ENCODE measurements around the gene MSTO1.

GRCh38 chr1:155570593-155570990, 39.4 kb upstream of the MSTO1 start:
- TF ChIP-seq CTCF (IDR thresholded peaks at IDR 0.05) (no peak), POLR2AphosphoS5 (IDR thresholded peaks at IDR 0.05) (no peak), POLR2A (IDR thresholded peaks at IDR 0.05) (no peak)

All from prostate gland (tissue), 2 donors.